Mesenchymal stem cell (in vitro differentiated cells and primary cell): Measurements from ENCODE around the gene ATP5ME. TPM values are rescaled to one million over a fixed set of nuclear protein-coding genes. Genes with fewer than 3 reads are reported as not detected.

Experiments
- DNase-seq: peaks from one replicate; pipeline ENCODE4 v3.0.0-alpha.2; 2013
- H2AFZ ChIP-seq: one replicate; pipeline ENCODE4 v1.6.1; 2013; ENCODE audit warnings: low read depth, mild to moderate bottlenecking, control low read depth, inconsistent platforms, low read length, moderate library complexity
- H2AK5ac ChIP-seq: 2 replicates; pipeline ENCODE4 v1.6.1; 2013; ENCODE audit warnings: low read length, moderate library complexity, mild to moderate bottlenecking, inconsistent platforms; ENCODE audit not compliant: severe bottlenecking
- H2BK120ac ChIP-seq: one replicate; pipeline ENCODE4 v1.6.1; 2013; ENCODE audit warnings: low read depth, mild to moderate bottlenecking, inconsistent platforms, low read length, moderate library complexity
- H2BK12ac ChIP-seq, 2 experiments: one replicate each; pipeline ENCODE4 v1.6.1; 2013; ENCODE audit warnings: inconsistent platforms in 2 of 2, low read length in 2 of 2, mild to moderate bottlenecking in 2 of 2, moderate library complexity in 2 of 2, control low read depth in 1 of 2
- H2BK15ac ChIP-seq: one replicate; pipeline ENCODE4 v1.6.1; 2013; ENCODE audit warnings: mild to moderate bottlenecking, low read depth, inconsistent platforms; ENCODE audit not compliant: poor library complexity, severe bottlenecking
- H2BK5ac ChIP-seq: 2 replicates; pipeline ENCODE4 v1.6.1; 2013; ENCODE audit warnings: low read depth, mild to moderate bottlenecking, low read length, control low read depth, inconsistent platforms; ENCODE audit not compliant: poor library complexity, severe bottlenecking
- H3K14ac ChIP-seq, 2 experiments: one replicate each; pipeline ENCODE4 v1.6.1; 2013; ENCODE audit warnings: inconsistent platforms in 2 of 2, low read length in 2 of 2, control low read depth in 1 of 2, mild to moderate bottlenecking in 1 of 2, moderate library complexity in 1 of 2
- H3K18ac ChIP-seq, 2 experiments: one replicate each; pipeline ENCODE4 v1.6.1; 2013; ENCODE audit warnings: inconsistent platforms in 2 of 2, low read length in 2 of 2, control low read depth in 1 of 2, low read depth in 1 of 2, mild to moderate bottlenecking in 1 of 2
- H3K23ac ChIP-seq, 2 experiments: one replicate each; pipeline ENCODE4 v1.6.1; 2013; ENCODE audit warnings: inconsistent platforms in 2 of 2, low read length in 2 of 2, mild to moderate bottlenecking in 2 of 2, moderate library complexity in 2 of 2, control low read depth in 1 of 2
- H3K27ac ChIP-seq: 2 replicates; pipeline ENCODE4 v1.5.1; 2013; ENCODE audit warnings: mild to moderate bottlenecking, moderate library complexity, low read length, control low read depth, inconsistent platforms; ENCODE audit not compliant: poor library complexity, severe bottlenecking
- H3K27me3 ChIP-seq, 2 experiments: 2 replicates each; pipeline versions ENCODE4 v1.6.1 to v1.7.0; 2013; ENCODE audit warnings: low read length in 2 of 2, mild to moderate bottlenecking in 2 of 2, moderate library complexity in 2 of 2, control low read depth in 1 of 2, inconsistent platforms in 1 of 2; ENCODE audit not compliant: control insufficient read depth in 1 of 2, insufficient read depth in 1 of 2
- H3K36me3 ChIP-seq, 2 experiments: 2 replicates each; pipeline versions ENCODE4 v1.6.1 to v1.7.0; 2013; ENCODE audit warnings: low read length in 2 of 2, control low read depth in 1 of 2, inconsistent platforms in 1 of 2, low read depth in 1 of 2, mild to moderate bottlenecking in 1 of 2; ENCODE audit not compliant: insufficient read depth in 2 of 2, control insufficient read depth in 1 of 2
- H3K4ac ChIP-seq, 2 experiments: one replicate each; pipeline ENCODE4 v1.6.1; 2013; ENCODE audit warnings: inconsistent platforms in 2 of 2, low read length in 2 of 2, mild to moderate bottlenecking in 2 of 2, moderate library complexity in 2 of 2, control low read depth in 1 of 2, low read depth in 1 of 2
- H3K4me1 ChIP-seq: 2 replicates; pipeline ENCODE4 v1.6.1; 2013; ENCODE audit warnings: low read depth, low read length, control low read depth; ENCODE audit not compliant: control insufficient read depth, insufficient read depth
- H3K4me2 ChIP-seq: 2 replicates; pipeline ENCODE4 v1.6.1; 2013; ENCODE audit warnings: low read length, mild to moderate bottlenecking, inconsistent platforms; ENCODE audit not compliant: poor library complexity, severe bottlenecking
- H3K4me3 ChIP-seq, 2 experiments: 2 replicates each; pipeline versions ENCODE4 v1.5.1 to v1.7.0; 2013; ENCODE audit warnings: low read length in 2 of 2, mild to moderate bottlenecking in 2 of 2, control low read depth in 1 of 2, low read depth in 1 of 2; ENCODE audit not compliant: insufficient read depth in 1 of 2
- H3K79me1 ChIP-seq: replicated peaks from 2 replicates; pipeline ENCODE4 v1.6.1; 2013; ENCODE audit warnings: mild to moderate bottlenecking, control low read depth, low read length, inconsistent platforms; ENCODE audit not compliant: poor library complexity, severe bottlenecking
- H3K9ac ChIP-seq: 2 replicates; pipeline ENCODE4 v1.7.0; 2013; ENCODE audit warnings: mild to moderate bottlenecking, low read length, moderate library complexity
- H3K9me3 ChIP-seq: 2 replicates; pipeline ENCODE4 v1.7.0; 2013; ENCODE audit warnings: mild to moderate bottlenecking, low read length; ENCODE audit not compliant: control insufficient read depth
- H4K8ac ChIP-seq: one replicate; pipeline ENCODE4 v1.6.1; 2013; ENCODE audit warnings: inconsistent platforms, mild to moderate bottlenecking, low read length, moderate library complexity
- H4K91ac ChIP-seq: one replicate; pipeline ENCODE4 v1.6.1; 2013; ENCODE audit warnings: mild to moderate bottlenecking, low read length, inconsistent platforms
- WGBS: methylation state at CpG from one replicate; pipeline ENCODE4 v1.1.7; 2013; ENCODE audit warnings: mixed read lengths; 5-methylcytosine and 5-hydroxymethylcytosine counted together
- polyA plus RNA-seq, 2 experiments: library from polyadenylated mRNA; stranded (reverse); fragments of 200-250 nt; gene quantifications; one replicate each; pipeline ENCODE4 v1.2.3, GENCODE V29; 2013

Gene ATP5ME, protein sequence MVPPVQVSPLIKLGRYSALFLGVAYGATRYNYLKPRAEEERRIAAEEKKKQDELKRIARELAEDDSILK
- 1,109 TPM for polyA plus RNA-seq (2013, experiment 1 of 2)
- 1,079 TPM for polyA plus RNA-seq (2013, experiment 2 of 2)

DNA sequence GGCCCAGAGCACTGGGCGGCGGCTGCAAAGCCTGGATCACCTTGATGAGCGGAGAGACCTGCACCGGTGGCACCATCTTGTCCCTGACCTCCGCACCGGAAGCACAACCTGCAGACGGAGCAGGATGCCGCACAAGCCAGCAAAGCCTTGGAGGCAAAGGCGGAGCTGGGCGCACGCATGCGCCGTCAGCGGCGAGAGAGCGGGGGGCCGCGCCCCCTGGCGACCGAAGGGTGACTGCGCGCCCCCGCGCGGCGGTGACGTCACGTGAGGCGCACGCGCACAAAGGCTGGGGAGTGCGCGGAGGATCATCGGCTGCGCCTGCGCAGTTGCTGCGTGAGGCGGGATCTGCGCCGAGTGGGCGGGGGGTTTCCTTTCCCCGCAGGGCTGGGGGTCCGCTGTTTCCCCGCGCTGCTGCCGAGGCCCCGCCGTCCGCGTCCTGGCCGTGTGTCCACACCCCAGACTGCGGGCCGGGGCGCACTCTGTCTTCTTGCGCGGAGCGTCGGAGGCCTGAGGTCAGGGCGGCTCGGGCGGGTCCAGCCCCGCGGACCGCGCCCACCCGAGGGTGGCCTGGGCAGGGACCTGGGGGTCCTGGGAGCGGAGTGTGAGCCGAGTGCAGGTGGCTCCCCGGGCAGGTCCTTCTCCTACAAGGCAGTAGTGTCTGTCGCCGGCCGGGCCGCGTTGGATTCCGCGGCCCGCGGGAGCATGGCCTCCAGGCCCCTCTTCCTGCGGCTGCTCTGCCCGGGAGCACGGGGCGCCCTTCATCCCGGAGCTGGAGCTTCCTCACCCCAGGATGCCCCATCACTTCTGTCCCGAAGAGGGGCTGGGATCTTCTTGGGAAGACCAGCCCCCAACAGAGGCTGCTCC is at the start of gene ATP5ME, which contains the start of gene MYL5:
ATP5ME (minus strand) TSS at position 105 of the 864 bp plus-strand sequence; CDS start at position 76, 29 bp downstream.
MYL5 (plus strand) TSS at position 371 of the 864 bp plus-strand sequence. CDS start 3,485 bp downstream, outside the sequence.
- H3K27ac ChIP-seq: no peak within 1 kb of the TSS

DNA sequence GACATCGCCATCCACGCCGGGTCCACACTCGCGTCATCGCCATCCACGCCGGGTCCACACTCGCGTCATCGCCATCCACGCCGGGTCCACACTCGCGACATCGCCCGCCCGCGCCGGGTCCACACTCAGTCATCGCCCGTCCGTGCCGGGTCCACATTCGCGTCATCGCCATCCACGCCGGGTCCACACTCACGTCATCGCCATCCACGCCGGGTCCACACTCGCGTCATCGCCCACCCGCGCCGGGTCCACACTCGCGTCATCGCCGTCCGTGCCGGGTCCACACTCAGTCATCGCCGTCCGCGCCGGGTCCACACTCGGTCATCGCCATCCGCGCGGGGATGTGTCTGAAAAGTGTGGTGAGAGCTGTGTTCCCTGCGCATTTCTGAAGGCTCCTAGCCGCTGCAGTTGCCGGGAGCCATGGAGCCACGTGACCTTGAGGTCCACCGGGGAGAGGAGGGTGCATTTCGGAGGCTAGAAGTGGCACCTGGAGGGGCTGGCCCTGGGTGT is 48.8 kb upstream of the ATP5ME start:
- peak overlapping the region in 1 of 2 experiments; percentile 11 for H2BK12ac ChIP-seq
- no peak overlapping the region for H2BK5ac ChIP-seq
- peaks cover 39% of the 10 kb centered on the region for H3K4me1 ChIP-seq
- no peak overlapping the region for H3K23ac ChIP-seq
- no peak overlapping the region for H3K9ac ChIP-seq
- H3K9me3 ChIP-seq: no peaks in the 10 kb centered on the region
- H3K18ac ChIP-seq: no peak overlapping the region
- no peak overlapping the region for H3K14ac ChIP-seq
- no peak overlapping the region for H2BK120ac ChIP-seq
- no peak overlapping the region for H2AK5ac ChIP-seq
- H3K36me3 ChIP-seq: peaks cover 5 to 72% of the 10 kb centered on the region in 2 experiments
- H3K79me1 ChIP-seq: peaks cover 12% of the 10 kb centered on the region
- peak overlapping the region; percentile 44 for H4K91ac ChIP-seq
- DNase-seq: no peak
- H2AFZ ChIP-seq: no peak overlapping the region
- no peak overlapping the region for H2BK15ac ChIP-seq
- peak overlapping the region in 1 of 2 experiments; percentile 12 for H3K4me3 ChIP-seq
- no peaks in the 10 kb centered on the region for H3K27me3 ChIP-seq
- no peak overlapping the region for H4K8ac ChIP-seq
- no peak overlapping the region for H3K27ac ChIP-seq
- WGBS: 98% methylated on average over 61 of the region's 61 CpGs
- H3K4me2 ChIP-seq: no peak overlapping the region
- H3K4ac ChIP-seq: no peak overlapping the region

More for the DNA sequence above, at the start of gene ATP5ME, which contains the start of gene MYL5:
- H2BK120ac ChIP-seq: peak within 1 kb of the TSS; percentile 83
- peak within 1 kb of the TSS; percentile 69 to 95 for H3K4ac ChIP-seq
- peak within 1 kb of the TSS; percentile 55 for H2AK5ac ChIP-seq
- WGBS: 1% methylated on average over 70 of the region's 84 CpGs
- H3K27me3 ChIP-seq: no peaks in the 10 kb centered on the region
- no peak within 1 kb of the TSS for H2BK5ac ChIP-seq
- peaks cover 27% of the 10 kb centered on the region for H3K79me1 ChIP-seq
- H3K9ac ChIP-seq: peak within 1 kb of the TSS; percentile 96
- H3K23ac ChIP-seq: peak within 1 kb of the TSS in 1 of 2 experiments; percentile 85
- peak within 1 kb of the TSS; percentile 77 to 96 for H3K14ac ChIP-seq
- peaks cover 32% of the 10 kb centered on the region for H3K4me1 ChIP-seq
- peak within 1 kb of the TSS; percentile 90 to 94 for H3K4me3 ChIP-seq
- no peaks in the 10 kb centered on the region for H3K9me3 ChIP-seq
- peak within 1 kb of the TSS; percentile 86 for H4K91ac ChIP-seq
- H3K4me2 ChIP-seq: peak within 1 kb of the TSS; percentile 95
- H3K36me3 ChIP-seq: peaks cover 23 to 43% of the 10 kb centered on the region in 2 experiments
- H4K8ac ChIP-seq: peak within 1 kb of the TSS; percentile 88
- H2AFZ ChIP-seq: peak within 1 kb of the TSS; percentile 72
- H3K18ac ChIP-seq: peak within 1 kb of the TSS; percentile 81 to 98
- peak within 1 kb of the TSS; percentile 85 for H2BK15ac ChIP-seq
- peak within 1 kb of the TSS in 1 of 2 experiments; percentile 68 for H2BK12ac ChIP-seq
- peak; percentile 90 for DNase-seq

DNA sequence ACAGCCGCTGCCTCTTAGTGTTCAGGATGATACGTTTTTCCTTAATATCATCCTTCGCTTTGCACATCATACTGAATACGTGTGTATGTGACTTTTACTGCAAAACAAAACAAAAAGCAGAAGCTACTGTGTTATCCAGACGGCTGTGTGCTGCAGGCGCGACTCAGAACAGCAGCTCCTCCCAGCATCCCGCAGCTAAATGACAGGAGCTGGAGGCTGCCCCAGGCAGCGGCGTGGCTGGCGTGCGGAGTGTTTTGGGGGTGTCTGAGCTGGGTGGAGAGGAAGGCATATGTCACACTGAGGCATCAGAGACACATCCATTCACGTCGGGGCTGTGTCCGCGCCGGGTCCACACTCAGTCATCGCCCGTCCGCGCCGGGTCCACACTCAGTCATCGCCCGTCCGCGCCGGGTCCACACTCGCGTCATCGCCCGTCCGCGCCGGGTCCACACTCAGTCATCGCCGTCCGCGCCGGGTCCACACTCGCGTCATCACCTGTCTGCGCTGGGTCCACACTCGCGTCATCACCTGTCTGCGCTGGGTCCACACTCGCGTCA is 48.2 kb upstream of the ATP5ME start:
- Histone ChIP-seq H4K91ac (no peak overlapping the region), H3K4me1 (peaks cover 42% of the 10 kb centered on the region), H3K14ac (no peak overlapping the region), H2AK5ac (no peak overlapping the region), H3K27me3 (no peaks in the 10 kb centered on the region), H3K23ac (no peak overlapping the region), H3K4me2 (no peak overlapping the region), H3K79me1 (peaks cover 12% of the 10 kb centered on the region), H3K36me3 (peaks cover 5 to 78% of the 10 kb centered on the region in 2 experiments), H4K8ac (no peak overlapping the region), H2AFZ (no peak overlapping the region), H2BK12ac (no peak overlapping the region), H3K4me3 (no peak overlapping the region), H3K27ac (no peak overlapping the region), H3K9me3 (no peaks in the 10 kb centered on the region), H3K4ac (no peak overlapping the region), H2BK15ac (no peak overlapping the region), H3K9ac (no peak overlapping the region), H2BK5ac (no peak overlapping the region), H2BK120ac (no peak overlapping the region), H3K18ac (no peak overlapping the region)
- DNase-seq: no peak
- WGBS: 98% methylated on average over 42 of the region's 47 CpGs
